Ramos (cell line): ENCODE data around the gene BCL11B.

ENCODE experiments used
- in situ Hi-C: fragments of 300-500 bp; cut with MboI; formaldehyde crosslinking; loops from one replicate; pipeline ENCODE4 v1.14.3; 2022; ENCODE audit warnings: low sequenced_read_pairs; ENCODE audit not compliant: unreplicated experiment

The BCL11B gene

DNA sequence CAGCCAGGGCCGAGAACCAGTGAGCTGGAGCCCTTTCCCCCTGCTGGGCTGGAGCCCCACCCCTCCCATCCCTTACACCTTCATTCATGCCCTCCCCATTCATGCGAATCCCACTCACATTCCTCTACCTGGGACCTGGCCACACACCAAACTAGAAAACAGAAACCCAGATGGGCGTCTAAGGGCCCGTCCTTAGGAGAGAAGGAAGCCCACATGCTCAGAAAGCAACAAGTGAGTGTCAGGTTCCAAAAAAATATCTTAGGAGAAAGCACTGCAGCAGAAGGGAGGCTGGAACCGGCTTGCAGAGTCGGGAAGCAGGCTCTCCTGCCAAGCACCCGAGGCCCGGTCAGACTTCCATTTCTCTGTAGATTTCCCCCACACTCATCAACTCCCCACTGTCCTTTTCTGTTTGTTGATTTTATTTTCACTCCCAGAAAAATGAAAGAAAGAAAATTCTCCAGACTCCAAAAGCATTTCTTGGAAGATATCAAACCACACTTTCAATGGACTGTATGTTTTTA is 13.6 kb downstream of the BCL11B start:
- in situ Hi-C loops = loop anchor here (25.0 kb wide), 1 partner anchor 1121 kb away; no protein-coding TSS in a partner anchor

DNA sequence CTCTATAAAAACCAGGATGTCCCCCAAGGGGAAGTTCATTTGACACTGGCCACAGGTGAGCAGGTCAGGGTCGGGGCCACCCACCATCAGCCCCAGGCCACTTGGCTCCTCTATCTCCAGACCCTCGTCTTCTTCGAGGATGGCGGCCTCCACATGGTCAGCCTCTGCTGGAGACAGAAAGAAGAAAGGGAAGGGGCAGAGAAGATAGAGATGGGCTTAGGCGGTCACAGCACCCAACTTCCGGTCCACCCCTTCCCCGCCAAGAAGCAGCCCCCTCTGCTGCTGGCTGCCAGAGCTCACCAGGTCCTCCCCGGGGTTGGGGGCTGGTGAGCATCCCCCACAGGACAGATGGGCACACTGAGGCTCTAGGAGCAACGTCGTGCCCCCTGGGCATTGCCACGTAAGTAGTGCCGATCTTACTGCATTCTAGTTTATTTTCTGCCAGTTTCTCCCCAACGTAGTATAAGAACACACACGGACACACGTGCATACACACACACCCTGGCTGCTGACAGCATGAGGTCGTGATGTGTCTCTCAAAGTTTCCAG is 14.2 kb downstream of the BCL11B start:
- in situ Hi-C loops = loop anchor here (25.0 kb wide), 1 partner anchor 1120 kb away; no protein-coding TSS in a partner anchor

DNA sequence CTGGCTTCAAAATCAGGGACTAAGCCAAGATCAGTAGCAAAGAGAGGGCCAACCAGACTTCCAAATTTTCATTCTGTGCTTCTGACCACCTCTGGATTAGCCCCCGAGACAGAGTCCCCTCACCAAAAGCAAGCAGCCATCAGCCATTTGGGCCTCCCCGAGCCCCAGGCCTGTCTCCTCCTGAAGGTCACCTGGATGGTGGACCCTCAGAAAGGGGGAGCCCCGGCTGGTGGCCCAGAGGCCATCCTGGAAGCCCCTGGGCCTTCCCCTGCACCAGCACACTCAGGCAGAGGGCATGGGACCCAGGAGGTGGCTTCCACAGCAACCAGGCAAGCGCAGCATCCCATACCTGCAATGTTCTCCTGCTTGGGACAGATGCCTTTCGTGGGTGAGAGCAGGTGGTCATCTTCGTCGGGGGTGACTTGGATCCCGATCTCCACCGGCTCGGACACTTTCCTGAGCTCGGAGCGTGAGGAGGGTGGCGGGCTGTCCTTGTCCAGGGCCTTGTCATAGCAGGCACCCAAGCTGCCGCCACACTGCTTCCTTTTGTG is 14.8 kb downstream of the BCL11B start:
- in situ Hi-C loops = loop anchor here (25.0 kb wide), 1 partner anchor 1120 kb away; no protein-coding TSS in a partner anchor

DNA sequence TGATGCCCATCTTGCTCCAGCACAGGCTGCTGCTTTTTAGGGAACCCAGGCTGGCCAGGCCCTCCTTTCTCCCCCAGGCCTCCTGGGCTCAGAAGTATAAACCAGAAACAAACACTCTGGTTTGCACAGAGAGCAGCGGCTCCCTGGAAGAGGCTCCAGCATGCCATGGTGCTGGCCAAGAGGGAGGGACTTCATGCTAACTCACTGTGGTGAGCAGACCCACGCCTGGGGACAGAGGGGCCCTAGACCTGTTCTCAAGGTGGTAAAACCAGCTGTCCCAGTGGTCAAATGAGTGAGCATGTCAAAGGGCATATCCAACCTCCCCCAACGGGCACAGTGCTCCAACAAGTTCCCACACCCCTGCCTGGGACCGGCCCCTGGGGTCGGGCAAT is 15.5 kb downstream of the BCL11B start:
- in situ Hi-C loops = loop anchor here (25.0 kb wide), 1 partner anchor 1119 kb away; no protein-coding TSS in a partner anchor

DNA sequence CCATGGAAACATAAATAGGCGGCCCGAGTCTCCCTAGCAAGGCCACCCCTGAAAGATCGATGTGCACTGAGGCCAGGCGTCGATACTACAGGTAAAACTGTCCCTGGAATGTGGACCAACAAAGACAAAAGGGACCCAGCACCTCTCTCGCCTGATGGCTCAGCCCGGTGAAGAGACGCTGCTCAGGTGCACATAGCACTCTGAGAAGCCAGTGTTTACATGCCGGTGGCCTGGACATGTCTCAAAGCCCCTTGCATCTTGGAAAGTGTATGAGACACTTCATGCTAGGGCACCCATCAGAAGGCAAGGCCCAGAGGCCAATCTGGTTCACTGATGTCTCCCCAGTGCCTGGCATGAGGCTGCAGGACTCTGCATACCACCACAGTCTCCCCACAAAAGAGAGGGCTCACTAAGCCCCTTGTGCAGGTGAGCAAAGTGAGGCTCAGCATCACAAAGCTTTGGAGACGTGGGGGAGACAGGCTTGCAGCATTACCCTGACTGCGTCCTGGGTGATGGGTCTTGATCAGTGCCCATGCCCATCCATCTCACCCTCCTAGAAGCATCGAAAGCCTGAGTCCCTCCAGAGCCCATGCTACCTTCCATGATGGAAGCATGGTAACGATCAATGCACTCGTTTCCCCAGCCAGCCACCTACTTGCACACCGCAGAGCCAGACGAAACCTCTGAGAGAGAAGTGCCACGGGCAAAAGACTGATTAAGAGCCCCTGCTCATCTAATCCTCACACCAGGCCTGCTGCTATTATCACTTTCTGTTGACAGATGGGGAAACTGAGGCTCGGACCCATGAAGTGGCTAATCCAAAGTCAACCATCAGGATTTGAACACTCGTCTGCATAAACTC is 16.1 kb downstream of the BCL11B start:
- in situ Hi-C loops = loop anchor here (25.0 kb wide), 1 partner anchor 1119 kb away; no protein-coding TSS in a partner anchor

DNA sequence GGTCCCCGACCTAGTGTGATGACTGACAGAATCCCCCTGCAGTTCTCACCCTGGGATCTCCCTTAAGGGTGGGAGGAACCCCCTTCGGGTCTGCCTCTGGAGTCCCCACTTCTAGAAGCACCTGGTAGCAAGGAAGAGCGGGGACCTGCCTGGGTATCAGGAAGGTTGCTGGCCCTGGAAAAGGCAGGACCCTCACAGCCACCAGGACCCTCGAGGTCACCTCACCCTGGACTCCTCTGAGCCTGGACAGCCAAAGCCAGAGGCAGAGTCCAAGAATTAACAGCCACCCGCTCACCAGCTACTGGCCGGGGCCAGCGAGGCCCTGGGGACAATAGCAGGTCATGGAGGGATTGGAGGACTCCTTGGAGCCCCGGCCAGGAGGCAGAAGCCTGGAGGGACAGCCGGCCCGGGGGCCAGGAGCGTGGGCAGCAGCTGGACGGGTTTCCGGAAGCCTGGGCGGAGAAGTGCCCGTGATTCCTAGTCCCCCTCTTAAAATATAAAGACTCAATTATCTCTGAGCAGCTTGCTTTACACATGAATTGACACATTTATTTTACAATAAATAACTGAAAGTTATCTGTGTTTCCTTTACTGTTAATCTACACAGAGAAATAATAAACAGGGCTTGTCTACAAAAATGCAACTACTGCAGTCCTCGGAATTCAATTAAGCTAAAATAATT is 17.5 kb downstream of the BCL11B start:
- in situ Hi-C loops = loop anchor here (25.0 kb wide), 1 partner anchor 1117 kb away; no protein-coding TSS in a partner anchor

DNA sequence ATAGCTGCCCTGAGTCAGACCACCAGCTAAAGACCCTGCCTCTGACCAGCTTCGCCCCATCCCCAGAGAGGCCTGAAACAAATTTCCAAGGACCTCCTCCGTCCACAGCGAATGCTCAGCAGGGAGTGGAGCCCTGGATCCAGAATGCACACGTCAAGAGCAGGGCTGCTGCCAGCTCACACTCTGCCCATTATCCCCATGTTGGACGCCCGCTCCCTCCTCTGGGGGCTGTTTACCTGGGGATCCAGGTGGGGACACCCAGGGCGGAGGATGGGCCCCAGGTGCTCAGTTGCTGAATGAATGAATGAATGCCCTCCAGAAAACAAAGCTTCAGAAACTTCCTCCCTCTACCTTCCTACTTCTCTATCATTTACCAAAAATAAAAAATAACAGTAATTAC is 18.1 kb downstream of the BCL11B start:
- in situ Hi-C loops = loop anchor here (25.0 kb wide), 1 partner anchor 1117 kb away; no protein-coding TSS in a partner anchor

DNA sequence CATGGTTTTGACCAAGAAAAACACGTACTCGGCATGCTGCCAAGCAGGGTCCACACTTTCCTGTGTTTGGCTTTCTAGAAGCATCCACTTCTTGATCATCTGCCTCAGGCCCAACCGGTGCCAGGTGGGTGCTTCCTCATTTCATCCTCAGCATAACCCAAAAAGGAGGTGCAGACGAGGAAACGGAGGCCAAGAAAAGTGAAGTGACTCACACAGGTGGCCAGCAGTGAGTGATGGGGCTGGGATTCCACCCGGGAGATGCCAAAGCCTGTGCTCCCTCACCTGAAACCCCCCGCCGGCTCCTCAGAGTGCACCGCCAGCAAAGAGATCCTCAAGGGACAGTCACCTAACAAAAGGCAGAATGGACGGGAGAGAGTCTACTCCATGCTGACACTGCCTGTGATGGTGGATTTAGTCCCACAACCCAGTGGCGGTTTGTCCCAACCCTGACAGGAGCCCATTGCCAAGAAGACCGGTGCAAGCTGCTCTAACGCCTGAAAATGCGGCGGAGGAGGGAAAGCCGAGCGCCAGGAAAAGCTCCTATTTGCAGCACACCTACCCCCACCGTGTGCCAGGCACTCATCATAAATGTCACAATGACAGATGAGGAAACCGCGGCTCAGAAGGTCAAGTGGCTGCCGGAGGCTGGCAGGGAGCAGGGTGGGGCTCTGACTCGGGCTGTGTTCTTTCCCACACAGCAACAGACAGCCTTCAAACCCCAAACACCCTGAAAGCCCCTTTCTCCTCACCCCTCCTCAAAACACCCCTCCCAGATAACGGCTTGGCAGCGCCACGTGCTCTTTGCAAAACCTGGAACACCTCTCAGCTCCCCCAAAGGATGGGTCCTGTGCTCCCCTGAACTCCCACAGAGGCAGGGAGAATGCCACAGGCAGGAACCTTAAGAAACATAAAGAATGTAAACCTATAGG is 18.8 kb downstream of the BCL11B start:
- in situ Hi-C loops = loop anchor here (25.0 kb wide), 1 partner anchor 1116 kb away; no protein-coding TSS in a partner anchor

DNA sequence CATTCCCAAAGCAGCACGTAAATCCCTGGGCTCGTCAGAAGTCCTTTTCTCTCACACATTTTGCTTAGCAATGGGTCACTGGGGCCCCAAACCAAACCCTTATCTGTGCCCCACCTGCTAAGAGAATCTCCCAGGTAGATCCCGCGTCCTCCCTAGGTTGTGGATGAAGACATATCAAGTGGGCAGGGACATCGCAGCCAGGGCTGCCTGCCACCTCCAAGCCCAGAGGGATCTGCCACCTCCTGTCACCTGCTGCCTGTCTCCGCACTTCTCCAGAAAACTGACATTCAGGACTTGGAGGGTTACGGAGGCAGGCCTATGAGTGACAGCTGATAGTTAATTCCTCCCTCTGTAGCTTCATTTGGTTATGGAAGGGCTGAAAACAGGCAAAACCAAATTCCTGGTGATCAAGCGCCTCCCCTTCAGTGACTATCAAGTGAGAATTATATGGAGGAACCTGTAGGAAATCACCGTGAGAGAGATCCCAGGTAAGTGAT is 19.5 kb downstream of the BCL11B start:
- in situ Hi-C loops = loop anchor here (25.0 kb wide), 1 partner anchor 1115 kb away; no protein-coding TSS in a partner anchor

DNA sequence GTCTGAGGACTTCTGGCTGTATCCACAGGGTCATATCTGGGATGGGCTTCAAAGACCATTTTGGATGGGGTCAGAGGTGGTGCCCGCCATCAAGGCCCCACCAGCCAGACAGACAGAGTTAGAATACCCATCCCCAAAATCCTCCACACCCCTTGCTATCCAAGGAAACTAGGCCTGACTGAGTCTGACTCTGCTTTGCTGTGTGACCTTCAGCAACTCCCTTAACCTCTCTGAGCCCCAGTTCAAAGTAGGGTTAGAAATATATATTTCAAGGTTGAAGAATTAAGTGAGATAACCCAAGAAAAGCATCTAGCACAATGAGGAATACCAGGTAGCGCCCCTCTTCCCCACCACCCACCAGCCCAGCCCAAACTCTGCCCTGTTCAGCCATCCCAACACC is 20.3 kb downstream of the BCL11B start:
- in situ Hi-C loops = loop anchor here (25.0 kb wide), 1 partner anchor 1114 kb away; no protein-coding TSS in a partner anchor

DNA sequence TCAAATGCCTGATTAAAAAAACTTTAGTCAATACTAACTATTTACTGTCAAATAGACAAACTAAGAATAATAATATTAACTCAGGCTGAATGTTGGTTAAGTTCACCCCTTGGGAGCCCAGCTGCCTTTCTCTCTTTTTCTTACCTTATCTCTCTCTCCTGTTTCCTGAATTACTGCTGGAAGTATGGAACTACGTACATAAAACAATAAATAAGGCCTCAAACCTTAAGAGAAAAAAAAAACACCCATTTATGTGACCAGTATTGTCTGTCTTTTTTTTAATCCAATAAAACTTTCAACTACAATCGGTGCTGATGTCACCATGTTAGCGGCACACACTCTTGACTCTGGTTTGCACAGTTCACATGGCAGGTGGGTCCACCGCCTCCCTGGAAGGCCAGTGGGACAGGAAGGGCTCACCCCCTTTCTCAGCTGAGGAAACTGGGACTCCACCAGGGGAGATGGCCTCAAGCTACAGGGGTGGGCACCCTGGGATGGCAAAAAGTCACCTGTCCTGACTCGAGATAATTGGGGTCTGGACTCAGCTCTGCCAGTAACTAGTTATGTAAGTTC is 21.3 kb downstream of the BCL11B start:
- in situ Hi-C loops = loop anchor here (25.0 kb wide), 1 partner anchor 1113 kb away; no protein-coding TSS in a partner anchor

DNA sequence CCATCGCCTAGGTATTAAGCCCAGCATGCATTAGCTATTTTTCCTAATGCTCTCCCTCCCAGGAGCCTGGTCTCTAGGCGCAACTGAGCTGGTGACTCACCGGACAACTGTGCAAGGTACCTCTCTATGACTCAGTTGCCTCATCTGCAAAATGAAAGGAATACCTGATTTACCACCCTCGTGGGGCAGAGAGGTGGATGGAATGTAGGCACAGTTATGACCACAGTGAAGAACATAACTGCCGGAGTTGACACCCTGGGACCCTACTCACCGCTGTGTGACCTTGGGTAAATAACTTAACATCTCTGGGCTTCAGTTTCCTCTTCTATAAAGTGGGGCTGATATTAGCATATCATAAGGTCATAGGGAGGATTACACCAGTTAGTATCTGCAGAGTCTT is 22.6 kb downstream of the BCL11B start:
- in situ Hi-C loops = no loop called here

DNA sequence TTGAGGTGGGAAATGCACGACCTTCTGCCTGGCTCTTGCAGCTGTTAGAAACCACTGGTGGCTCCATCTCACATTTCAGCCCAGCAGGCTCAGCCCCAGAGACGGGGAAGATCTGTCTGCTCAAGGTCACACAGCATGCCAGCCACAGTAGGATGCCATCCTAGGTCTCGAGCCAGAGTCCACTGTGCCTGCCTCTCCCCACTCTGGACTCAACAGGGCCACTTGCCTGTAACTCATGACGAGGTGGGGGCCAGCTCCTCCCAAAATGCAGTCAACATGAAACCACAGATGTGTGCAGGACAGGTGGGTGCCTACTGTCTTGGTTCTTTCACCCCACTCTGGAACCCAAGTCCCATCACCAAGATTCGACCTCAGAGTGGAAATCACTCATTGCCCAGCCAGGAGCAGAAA is 23.2 kb downstream of the BCL11B start:
- in situ Hi-C loops = no loop called here

DNA sequence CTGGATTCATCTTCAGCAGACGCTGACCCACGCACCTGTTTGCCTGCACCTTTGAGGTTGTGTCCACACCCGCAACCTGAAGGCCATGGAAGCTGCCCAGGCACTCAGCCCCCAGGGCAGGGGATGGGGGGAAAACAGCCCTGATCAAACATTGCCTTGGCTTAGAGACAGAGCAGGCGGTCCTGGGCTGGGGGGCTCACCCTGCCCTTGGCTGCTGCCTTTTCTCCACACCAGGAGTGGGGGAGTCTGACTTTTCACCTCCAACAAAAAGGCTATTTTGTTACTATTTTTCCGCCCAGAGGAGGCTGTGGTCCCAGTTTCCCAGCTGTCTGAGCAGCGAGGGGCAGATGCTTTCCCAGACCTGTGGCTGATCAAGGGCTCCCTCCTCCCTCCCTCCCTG is 24.2 kb downstream of the BCL11B start:
- in situ Hi-C loops = no loop called here

DNA sequence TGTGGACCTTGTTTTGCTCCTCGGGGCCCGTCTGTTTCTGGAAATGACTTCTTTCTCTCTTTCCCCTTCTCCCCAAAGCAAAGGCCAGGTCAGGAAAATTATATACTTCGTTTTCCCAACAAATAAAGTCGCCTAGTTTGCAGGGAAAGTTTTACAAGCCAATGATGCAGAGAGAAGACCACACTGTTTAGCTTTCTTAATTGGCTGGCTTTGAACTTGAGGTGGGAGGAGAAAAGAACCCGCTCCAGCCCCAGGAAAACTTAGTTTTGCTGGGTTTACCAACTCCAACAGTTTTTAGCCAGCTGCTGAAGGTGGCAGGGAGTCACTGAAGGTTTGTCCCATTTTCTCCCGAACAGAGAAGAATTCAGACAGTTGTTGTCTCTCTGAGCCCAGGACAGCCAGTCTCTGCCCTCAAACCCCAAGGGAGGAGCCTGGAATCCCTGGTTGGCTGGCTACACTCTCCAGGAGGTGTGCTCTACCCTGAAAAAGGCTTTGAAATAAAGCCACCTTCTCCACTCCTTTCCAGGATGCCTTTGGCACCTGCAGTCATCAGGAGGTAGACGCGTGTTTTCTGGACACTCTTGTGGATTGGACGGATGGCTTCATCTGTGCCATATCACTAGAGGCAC is 24.8 kb downstream of the BCL11B start:
- in situ Hi-C loops = no loop called here

DNA sequence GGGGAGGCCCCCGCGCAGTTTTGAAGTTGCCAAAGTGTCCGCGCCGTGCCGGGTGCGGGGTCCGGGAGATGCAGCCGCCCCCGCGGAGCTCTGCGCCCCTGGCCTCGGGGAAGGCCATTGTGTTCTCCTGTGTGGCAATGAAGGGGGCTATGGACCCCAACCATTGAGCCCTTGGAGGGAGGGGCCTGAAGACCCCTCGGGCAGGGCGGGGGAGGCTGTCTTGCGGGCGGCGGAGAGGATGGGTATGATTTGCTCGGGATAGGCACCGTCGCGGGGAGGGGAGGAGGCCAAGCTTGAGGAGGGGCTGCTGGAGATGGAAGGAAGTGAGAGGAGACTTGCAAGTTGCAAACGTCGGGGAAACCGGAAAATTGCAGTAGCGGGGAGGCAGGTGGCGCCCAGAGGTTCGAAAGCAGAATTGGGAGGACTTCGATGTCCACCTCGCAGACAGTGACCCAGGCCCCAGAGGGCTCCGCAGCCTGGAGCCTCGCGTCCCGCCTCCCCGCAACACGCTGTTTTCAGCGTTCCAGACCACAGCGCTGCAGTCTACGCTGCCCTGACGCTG is 25.4 kb downstream of the BCL11B start:
- in situ Hi-C loops = no loop called here

DNA sequence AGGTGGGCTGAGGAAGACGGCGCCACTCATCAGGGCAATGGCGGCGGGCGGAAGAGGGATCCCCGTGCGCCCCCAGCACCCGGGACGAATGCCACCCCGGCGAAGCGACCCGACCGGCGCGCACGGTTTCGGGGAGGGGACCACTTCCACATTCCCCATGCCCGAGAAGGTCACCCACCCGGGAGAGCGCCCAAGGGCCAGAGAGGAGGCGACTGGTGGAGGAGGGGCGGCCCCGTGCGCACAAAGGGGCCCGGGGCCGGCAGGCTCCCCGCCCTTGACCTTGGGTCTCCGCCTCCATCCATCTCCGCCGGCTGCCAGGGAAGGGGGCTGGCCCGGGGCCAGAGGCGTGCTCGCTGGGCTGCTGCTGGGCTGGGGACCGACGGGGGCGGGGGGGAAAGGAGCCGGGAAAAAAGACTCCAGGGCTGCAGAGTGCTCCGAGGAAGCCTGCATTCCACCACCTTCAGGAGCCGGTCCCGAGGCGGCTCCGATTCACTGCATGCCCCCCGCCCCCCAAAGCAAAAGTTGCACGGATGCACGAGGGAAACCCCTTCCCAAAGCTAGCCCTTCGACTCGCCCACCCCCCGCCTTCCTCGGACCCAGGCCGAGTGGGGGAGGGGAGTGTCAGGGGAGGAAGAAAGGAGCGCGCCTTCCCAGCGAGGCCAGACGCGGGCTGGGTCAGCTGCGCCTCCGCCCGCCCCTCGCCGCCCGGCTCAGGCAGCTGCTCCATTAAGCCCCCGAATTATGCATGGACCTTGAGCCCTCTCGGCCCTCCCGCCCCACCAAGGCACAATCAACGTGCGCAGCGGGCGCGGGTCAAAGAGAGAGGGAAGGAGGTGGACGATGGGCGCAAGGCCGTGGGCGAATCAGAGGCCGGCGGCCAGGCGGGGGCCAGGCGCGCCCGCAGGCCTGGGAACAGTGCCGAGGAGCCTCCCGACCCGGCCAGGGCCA is 26.2 kb downstream of the BCL11B start:
- in situ Hi-C loops = no loop called here
